Esophagus mucosa (tissue), 1 donor: ENCODE measurements around the gene PBXIP1. TPM values are rescaled to one million over a fixed set of nuclear protein-coding genes. Genes with fewer than 3 reads are reported as not detected.

Source experiments
- total RNA-seq: library from RNA; stranded (reverse); gene quantifications from one replicate; pipeline ENCODE4 v1.2.4, GENCODE V29; 2023
- donor health status: DM: yes; HTN: yes; CAD: no.

PBXIP1 gene
- total RNA-seq, 1 donor from 2014 or later = 9.2 TPM

Other genes with a start within 250 kb of the PBXIP1 start
- 0.28 TPM for gene KCNN3, start 85.8 kb downstream of the PBXIP1 start, total RNA-seq
- 55.6 TPM for gene PMVK, start 19.4 kb downstream of the PBXIP1 start, total RNA-seq
- gene PYGO2, start 5.7 kb upstream of the PBXIP1 start, total RNA-seq = 17.3 TPM
- gene SHC1, start 14.6 kb upstream of the PBXIP1 start, total RNA-seq = 68.0 TPM
- gene CKS1B, start 18.6 kb upstream of the PBXIP1 start, total RNA-seq = 74.5 TPM
- 29.6 TPM for gene FLAD1, start 27.2 kb upstream of the PBXIP1 start, total RNA-seq
- gene LENEP, start 37.5 kb upstream of the PBXIP1 start, total RNA-seq = not detected
- 132 TPM for gene ZBTB7B, start 46.7 kb upstream of the PBXIP1 start, total RNA-seq
- gene DCST2, start 77.7 kb upstream of the PBXIP1 start, total RNA-seq = 1.3 TPM
- 0.32 TPM for gene DCST1, start 77.7 kb upstream of the PBXIP1 start, total RNA-seq
- 167 TPM for gene ADAM15, start 95.2 kb upstream of the PBXIP1 start, total RNA-seq
- 12.1 TPM for gene EFNA4, start 107.6 kb upstream of the PBXIP1 start, total RNA-seq
- 20.6 TPM for gene EFNA3, start 122.7 kb upstream of the PBXIP1 start, total RNA-seq
- 40.9 TPM for gene EFNA1, start 171.8 kb upstream of the PBXIP1 start, total RNA-seq
- gene SLC50A1, start 179.8 kb upstream of the PBXIP1 start, total RNA-seq = 42.9 TPM
- 62.4 TPM for gene DPM3, start 184.4 kb upstream of the PBXIP1 start, total RNA-seq
- gene KRTCAP2, start 217.2 kb upstream of the PBXIP1 start, total RNA-seq = 111 TPM
- gene TRIM46, start 217.8 kb upstream of the PBXIP1 start, total RNA-seq = 0.12 TPM